ENCODE results near the gene SPPL2A.

SPPL2A gene

DNA sequence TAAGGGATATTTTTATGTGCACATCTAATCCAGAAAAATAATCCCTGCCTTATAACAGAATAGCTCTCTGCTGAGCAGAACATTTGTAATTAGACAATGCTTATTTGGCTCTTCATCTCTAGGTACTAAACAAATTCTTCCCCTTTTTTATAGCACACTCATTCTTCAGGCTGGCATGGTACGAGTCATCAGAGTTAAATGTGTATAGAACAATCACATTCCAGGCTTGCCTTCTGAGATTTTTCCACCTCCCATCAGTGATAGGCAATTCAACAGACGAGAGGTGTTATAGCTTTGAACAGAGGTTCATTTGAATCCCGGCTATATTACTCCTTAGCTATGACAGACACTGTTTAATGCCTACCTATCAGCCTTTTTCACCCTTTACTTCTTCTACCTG, 21.4 kb upstream of the SPPL2A start:
- TF ChIP-seq, protein P1, sequence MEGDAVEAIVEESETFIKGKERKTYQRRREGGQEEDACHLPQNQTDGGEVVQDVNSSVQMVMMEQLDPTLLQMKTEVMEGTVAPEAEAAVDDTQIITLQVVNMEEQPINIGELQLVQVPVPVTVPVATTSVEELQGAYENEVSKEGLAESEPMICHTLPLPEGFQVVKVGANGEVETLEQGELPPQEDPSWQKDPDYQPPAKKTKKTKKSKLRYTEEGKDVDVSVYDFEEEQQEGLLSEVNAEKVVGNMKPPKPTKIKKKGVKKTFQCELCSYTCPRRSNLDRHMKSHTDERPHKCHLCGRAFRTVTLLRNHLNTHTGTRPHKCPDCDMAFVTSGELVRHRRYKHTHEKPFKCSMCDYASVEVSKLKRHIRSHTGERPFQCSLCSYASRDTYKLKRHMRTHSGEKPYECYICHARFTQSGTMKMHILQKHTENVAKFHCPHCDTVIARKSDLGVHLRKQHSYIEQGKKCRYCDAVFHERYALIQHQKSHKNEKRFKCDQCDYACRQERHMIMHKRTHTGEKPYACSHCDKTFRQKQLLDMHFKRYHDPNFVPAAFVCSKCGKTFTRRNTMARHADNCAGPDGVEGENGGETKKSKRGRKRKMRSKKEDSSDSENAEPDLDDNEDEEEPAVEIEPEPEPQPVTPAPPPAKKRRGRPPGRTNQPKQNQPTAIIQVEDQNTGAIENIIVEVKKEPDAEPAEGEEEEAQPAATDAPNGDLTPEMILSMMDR (conservative IDR thresholded peaks at IDR 0.05; ENCODE audit: low read depth, low read length), result no peak
- DNase-seq (ENCODE audit: low read depth), result no peak
- no peak overlapping the region for H3K4me3 ChIP-seq (ENCODE audit: low read depth, low read length)

DNA sequence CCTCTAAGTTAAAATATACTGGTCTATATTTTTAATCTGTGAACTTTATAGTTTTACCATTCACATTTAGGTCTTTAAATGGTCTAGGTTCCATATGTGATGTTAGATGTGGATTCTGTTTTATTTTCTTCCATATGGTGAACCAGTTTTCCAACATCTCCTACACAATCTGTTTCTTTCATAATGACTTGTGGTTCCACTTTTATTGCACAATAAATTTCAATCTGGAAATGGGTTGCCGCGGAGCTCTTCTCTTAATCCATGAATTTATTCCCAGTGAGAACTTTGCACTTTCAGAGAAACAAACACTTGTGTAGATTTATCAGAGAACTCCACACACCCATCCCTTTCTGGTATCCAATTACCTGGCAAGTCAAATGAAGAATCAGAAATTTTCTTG, 20.9 kb upstream of the SPPL2A start:
- TF ChIP-seq, protein P1 (conservative IDR thresholded peaks at IDR 0.05; ENCODE audit: low read depth, low read length), result no peak
- H3K4me3 ChIP-seq (ENCODE audit: low read depth, low read length), result no peak overlapping the region
- DNase-seq (ENCODE audit: low read depth), result no peak

DNA sequence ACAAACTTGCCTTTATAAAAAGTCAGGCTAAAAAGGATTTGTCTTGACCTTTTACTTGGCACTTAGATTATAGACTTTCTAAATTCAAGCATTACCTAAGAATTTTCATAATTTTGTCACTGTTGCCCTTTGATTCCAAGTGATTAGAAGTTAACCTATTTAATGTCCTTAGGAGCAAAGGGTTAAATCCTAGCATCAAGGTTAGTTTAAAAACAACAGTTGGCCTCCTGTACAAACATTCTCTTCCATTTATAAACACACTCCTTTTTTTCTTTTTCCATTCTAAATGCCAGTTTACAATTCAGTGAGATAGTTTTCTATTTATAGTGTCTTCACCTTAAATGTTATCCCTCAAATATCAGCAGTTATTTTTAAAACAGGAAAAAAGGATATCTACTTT, 18.4 kb upstream of the SPPL2A start:
- DNase-seq (ENCODE audit: low read depth), result no peak
- TF ChIP-seq, protein P1 (conservative IDR thresholded peaks at IDR 0.05; ENCODE audit: low read depth, low read length), result no peak

DNA sequence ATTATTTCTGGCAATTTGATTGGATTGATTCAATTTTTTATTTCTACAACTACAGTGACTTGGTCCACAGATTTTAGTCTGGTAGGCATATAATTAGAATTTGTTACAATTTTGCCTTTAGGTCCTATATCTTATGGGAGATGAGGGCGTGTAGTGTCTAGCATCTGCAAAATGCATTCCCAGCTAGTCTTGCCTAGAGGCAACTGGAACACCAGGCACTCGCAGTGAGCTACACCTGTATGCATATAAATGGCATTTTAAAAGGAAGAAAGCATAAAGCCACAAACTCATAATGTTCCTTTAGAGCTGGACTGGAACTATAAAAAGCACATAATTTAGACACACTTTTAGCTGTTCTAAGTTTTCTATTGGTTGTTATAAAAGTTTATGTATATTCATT, 17.9 kb upstream of the SPPL2A start:
- DNase-seq (ENCODE audit: low read depth), result no peak
- TF ChIP-seq, protein P1 (conservative IDR thresholded peaks at IDR 0.05; ENCODE audit: low read depth, low read length), result no peak
- no peak overlapping the region for H3K4me3 ChIP-seq (ENCODE audit: low read depth, low read length)

More for the DNA sequence above, 18.4 kb upstream of the SPPL2A start:
- no peak overlapping the region for H3K4me3 ChIP-seq (ENCODE audit: low read depth, low read length)

DNA sequence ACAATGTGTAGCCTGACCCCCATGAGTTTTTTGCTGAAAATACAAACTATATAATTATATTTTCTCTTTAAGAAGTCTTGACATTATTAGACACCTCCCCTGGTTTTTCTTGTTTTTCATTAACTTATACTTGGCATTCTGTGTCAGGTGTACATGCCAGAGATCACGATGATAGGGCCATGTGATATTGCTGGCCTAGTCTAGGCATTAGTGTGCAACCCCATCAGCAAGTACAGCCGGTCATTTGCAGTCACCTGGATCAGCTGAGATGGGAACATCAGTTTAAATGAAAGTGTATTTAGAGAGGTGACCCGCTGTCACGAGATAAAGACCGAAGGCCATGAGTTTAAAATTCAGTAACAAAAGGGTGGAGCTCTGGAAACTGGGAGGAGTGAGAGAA, 12.6 kb upstream of the SPPL2A start:
- TF ChIP-seq, protein P1 (conservative IDR thresholded peaks at IDR 0.05; ENCODE audit: low read depth, low read length), result no peak
- DNase-seq (ENCODE audit: low read depth), result no peak
- H3K4me3 ChIP-seq (ENCODE audit: low read depth, low read length), result no peak overlapping the region

DNA sequence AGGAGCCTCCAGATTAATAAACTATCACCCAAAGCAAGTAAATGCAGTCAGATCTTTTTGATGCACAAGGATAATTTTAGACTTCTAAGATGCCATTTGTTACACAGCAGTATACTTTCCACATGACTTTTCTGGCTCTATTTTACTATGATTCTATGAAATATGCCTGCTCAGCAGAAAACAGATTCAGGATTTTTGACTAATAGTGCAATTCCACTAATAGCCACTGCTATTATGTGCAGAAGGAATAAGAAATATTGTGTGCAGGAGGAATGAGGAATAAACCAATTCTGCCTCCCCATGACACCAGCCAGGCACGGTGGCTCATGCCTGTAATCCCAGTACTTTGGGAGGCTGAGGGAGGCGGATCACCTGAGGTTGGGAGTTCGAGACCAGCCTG, 11.5 kb upstream of the SPPL2A start:
- no peak overlapping the region for H3K4me3 ChIP-seq (ENCODE audit: low read depth, low read length)
- DNase-seq (ENCODE audit: low read depth), result no peak
- TF ChIP-seq, protein P1 (conservative IDR thresholded peaks at IDR 0.05; ENCODE audit: low read depth, low read length), result peak; percentile 13

DNA sequence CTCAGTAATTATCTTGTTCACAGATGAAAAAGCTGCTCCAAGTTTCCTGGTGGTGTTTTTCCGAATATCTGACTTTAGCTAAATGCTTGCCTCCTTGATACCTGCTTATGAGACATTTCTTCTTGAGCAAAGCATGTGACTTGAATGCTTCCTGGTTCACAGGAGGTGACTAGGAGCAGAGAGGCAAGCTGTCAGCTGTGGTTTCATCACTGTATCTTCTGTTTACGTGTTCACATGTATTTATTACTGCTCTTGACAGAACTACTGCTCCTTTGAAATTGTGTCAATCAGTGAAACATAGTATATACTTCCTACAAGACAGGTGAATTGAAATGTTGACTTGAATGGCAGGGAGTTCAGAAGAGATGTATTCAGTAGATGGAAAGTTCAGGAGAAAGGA, 8.9 kb upstream of the SPPL2A start:
- TF ChIP-seq, protein P1 (conservative IDR thresholded peaks at IDR 0.05; ENCODE audit: low read depth, low read length), result no peak
- no peak overlapping the region for H3K4me3 ChIP-seq (ENCODE audit: low read depth, low read length)
- peak; percentile 18 for DNase-seq (ENCODE audit: low read depth)
